ENCODE measurements around the gene CACNG7.
A peak's percentile ranks its signal among the peaks of the same experiment; 100 is the strongest.
"Not testable (repeated sequence)": the region's sequence is repeated elsewhere in the genome, so short reads cannot be mapped to it uniquely, and the experiment has no call there.

The CACNG7 gene, protein sequence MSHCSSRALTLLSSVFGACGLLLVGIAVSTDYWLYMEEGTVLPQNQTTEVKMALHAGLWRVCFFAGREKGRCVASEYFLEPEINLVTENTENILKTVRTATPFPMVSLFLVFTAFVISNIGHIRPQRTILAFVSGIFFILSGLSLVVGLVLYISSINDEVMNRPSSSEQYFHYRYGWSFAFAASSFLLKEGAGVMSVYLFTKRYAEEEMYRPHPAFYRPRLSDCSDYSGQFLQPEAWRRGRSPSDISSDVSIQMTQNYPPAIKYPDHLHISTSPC

GRCh38 chr19:53908935-53909415 lies at the start of gene CACNG7:
Gene CACNG7 (plus strand): TSS chr19:53909278. CDS start chr19:53912832, 3,554 bp downstream.
- DNase-seq (ENCODE audit: low spot score): no peak

GRCh38 chr19:53864308-53864836 lies 44.7 kb upstream of the CACNG7 start:
- no peak for DNase-seq (ENCODE audit: low spot score)

GRCh38 chr19:53865523-53865917 lies 43.6 kb upstream of the CACNG7 start:
- DNase-seq (ENCODE audit: low spot score): no peak

GRCh38 chr19:53865918-53866864 lies 42.9 kb upstream of the CACNG7 start:
- no peak for DNase-seq (ENCODE audit: low spot score)

DNA sequence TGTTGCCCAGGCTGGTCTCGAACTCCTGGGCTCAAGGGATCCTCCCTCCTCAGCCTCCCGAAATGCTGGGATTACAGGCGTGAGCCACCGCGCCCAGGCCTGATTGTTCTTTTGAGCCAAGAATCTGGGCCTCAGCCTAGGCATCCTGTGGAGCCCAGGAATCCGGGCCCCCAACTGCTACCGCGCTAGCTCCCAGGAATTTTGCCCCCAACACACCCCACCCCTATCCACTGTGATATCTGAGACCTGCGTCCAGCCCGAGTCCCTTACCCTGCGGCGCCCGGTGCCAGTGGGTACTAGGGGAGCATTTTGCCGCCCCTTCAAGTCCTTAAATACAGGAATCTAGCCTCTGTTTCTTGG lies 42.2 kb upstream of the CACNG7 start:
- DNase-seq (ENCODE audit: low spot score): no peak

- DNase-seq (ENCODE audit: low spot score): peak; percentile 88
Observed at GRCh38 chr19:53867225-53868090, 41.6 kb upstream of the CACNG7 start, which contains the start of gene MYADM. Gene MYADM (plus strand): TSS chr19:53867883. CDS start chr19:53873530, 5,647 bp downstream.

- DNase-seq (ENCODE audit: low spot score): peak; percentile 50
Observed at GRCh38 chr19:53868091-53868891, 40.8 kb upstream of the CACNG7 start.

- DNase-seq (ENCODE audit: low spot score): peak; percentile 87
Observed at GRCh38 chr19:53868892-53869804, 39.9 kb upstream of the CACNG7 start.

DNA sequence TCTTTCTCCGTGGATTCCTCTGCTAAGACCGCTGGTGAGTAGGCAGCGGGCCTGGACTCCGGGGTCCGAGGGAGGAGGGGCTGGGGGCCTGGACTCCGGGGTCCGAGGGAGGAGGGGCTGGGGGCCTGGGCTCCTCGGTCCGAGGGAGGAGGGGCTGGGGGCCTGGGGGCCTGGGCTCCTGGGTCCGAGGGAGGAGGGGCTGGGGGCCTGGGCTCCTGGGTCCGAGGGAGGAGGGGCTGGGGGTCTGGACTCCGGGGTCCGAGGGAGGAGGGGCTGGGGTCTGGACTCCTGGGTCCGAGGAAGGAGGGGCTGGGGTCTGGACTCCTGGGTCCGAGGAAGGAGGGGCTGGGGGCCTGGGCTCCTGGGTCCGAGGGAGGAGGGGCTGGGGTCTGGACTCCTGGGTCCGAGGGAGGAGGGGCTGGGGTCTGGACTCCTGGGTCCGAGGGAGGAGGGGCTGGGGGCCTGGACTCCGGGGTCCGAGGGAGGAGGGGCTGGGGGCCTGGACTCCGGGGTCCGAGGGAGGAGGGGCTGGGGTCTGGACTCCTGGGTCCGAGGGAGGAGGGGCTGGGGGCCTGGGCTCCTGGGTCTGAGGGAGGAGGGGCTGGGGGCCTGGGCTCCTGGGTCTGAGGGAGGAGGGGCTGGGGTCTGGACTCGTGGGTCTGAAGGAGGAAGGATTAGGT lies 39.1 kb upstream of the CACNG7 start:
- not testable (repeated sequence) for DNase-seq (ENCODE audit: low spot score)

GRCh38 chr19:53870485-53870844 lies 38.6 kb upstream of the CACNG7 start:
- DNase-seq (ENCODE audit: low spot score): no peak

DNA sequence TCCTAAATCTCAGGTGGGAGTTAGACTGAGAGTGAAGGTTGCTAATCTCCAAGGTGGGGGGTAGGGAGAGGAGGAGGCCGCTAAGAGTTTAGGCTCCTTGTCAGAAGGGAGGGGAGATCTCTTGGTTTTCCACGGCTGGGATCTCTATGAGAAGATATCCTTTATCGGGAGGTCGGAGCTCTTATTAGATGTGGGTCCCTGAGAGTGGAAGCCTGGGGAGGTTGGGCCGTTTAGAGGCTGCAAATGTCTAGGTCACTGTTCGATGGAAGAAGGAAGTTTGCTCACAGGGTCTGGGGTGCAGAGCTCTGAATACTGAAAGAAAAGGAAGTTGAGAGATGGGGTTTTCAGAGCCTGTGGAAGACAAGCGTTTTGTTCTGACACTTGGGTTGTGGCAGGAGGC lies 37.6 kb upstream of the CACNG7 start:
- DNase-seq (ENCODE audit: low spot score): no peak

DNA sequence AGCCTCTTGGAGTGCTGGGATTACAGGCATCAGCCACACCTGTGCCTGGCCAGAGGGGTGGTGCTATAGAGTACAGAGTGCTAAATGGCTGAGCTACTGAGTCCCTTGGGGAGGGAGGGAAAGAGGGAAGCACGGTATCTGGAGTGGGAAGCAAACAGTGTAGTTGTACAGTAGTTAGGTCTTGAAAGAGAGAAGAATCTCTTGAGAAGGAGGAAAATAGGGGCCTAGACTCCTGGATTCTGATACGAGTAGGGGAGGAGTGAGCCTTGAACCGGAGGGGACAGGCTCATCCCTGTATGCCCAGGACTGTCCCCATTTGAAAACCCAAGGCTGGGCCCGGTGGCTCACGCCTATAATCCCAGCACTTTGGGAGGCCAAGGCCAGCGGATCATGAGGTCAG lies 36.3 kb upstream of the CACNG7 start:
- DNase-seq (ENCODE audit: low spot score): no peak

DNA sequence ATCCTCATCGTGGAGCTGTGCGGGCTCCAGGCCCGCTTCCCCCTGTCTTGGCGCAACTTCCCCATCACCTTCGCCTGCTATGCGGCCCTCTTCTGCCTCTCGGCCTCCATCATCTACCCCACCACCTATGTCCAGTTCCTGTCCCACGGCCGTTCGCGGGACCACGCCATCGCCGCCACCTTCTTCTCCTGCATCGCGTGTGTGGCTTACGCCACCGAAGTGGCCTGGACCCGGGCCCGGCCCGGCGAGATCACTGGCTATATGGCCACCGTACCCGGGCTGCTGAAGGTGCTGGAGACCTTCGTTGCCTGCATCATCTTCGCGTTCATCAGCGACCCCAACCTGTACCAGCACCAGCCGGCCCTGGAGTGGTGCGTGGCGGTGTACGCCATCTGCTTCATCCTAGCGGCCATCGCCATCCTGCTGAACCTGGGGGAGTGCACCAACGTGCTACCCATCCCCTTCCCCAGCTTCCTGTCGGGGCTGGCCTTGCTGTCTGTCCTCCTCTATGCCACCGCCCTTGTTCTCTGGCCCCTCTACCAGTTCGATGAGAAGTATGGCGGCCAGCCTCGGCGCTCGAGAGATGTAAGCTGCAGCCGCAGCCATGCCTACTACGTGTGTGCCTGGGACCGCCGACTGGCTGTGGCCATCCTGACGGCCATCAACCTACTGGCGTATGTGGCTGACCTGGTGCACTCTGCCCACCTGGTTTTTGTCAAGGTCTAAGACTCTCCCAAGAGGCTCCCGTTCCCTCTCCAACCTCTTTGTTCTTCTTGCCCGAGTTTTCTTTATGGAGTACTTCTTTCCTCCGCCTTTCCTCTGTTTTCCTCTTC lies 35.1 kb upstream of the CACNG7 start:
- no peak for DNase-seq (ENCODE audit: low spot score)

GRCh38 chr19:53874606-53874990 lies 34.5 kb upstream of the CACNG7 start:
- DNase-seq (ENCODE audit: low spot score): no peak

DNA sequence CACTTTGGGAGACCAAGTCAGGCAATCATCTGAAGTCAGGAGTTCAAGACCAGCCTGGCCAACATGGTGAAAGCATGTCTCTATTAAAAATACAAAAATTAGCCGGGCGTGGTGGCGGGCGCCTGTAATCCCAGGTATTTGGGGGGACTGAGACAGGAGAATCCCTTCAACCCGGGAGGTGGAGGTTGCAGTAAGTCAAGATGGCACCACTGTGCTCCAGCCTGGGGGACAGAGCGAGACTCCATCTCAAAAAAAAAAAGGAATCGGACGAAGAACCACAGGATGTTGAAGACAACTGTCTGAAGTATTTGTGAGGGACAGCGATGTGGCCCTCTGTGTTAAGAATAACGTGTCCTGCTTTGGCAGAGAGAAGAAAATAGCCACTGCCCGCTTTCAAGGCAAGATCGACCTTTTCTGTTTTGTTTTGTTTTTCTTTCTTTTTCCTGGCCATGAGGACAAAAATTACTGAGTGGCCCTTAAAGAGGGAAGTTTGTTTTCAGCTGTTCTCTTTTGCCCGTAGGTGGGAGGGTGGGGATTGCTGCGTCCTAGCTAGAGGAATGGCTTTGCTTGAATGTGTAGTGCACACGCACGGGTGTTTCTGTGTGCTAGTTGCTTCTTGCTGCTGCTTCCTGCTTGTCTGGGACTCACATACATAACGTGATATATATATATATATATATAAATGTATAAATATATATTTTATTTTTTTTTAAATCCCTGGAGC lies 33.3 kb upstream of the CACNG7 start:
- no peak for DNase-seq (ENCODE audit: low spot score)

DNA sequence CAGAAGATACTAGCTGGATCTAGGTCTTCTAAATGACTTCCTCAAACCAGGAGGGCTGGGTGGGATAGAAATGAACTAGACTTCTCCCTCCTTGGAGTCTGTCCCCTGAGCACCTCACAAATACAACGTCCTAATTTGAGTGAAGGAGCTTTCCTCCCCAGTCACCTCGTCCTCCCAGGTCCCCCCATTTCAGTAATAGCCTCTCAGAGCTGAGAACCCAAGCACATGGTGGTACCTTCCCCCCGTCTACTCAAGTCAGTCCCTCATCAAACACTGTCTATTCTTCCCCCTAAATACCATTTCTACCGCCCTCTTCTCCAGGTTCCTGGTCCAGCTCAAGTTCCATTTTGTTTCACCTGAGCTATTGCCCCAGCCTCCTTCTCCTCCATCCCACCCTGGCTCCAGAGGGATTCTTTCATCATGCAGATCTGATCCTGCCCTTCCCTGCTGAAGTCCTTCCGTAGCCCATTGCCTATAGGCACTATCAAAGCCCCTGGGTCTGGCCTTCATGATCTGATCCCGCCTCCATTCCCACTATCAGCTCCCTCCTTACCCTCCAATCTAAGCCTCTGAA lies 32.3 kb upstream of the CACNG7 start:
- DNase-seq (ENCODE audit: low spot score): no peak

DNA sequence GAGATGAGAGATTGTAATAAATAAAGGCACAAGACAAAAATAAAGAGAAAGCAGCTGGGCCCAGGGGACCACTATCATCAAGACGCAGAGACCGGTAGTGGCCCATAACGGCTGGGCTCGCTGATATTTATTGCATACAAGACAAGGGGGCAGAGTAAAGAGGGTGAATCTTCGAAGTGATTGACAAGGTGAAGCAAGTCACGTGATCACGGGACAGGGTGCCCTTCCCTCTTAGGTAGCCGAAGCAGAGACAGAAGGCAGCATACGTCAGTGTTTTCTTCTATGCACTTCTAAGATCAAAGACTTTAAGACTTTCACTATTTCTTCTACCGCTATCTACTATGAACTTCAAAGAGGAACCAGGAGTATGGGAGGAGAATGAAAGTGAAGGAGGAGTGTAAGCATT lies 31.7 kb upstream of the CACNG7 start:
- no peak for DNase-seq (ENCODE audit: low spot score)
